EL (cell line): ENCODE results near the gene POLR3E.
A peak's percentile ranks its signal among the peaks of the same experiment; 100 is the strongest.
"Not testable (repeated sequence)": the region's sequence is repeated elsewhere in the genome, so short reads cannot be mapped to it uniquely, and the experiment has no call there.

ENCODE experiments used
- DNase-seq: peaks from one replicate; pipeline ENCODE4 v3.0.0-alpha.2; 2016

POLR3E gene

GRCh38 chr16:22337045-22337444 is 39.8 kb downstream of the POLR3E start:
- DNase-seq, result no peak

DNA sequence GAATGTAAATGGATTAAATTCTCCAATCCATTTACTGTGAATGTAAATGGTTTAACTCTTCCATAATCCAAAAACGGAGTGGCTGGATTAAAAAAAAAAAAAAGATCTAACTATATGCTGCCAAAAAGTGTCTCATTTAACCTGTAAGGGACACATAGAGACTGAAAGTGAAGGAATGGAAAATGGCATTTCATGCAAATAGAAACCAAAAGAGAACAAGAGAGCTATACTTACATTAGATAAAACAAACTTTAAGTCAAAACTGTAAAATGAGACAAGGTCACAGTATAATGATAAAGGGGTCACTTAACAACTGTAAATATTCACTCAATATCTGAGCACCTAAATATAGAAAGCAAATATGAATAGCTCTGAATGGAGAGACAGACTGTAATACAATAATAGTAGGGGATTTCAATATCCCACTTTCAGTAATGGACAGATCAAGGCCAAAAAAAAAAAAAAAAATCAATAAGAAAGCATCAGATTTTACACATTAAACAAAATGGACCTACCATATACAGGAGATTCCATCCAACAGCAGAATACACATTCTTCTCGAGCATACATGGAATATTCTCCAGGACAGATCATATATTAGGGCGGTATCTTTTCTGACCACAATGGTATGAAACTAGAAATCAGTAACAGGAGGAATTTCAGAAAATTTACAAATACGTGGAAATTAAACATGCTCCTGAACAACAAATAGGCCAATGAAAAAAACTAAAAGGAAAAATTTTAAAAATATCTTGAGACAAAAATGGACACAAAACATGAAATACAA is 40.8 kb downstream of the POLR3E start:
- DNase-seq, result no peak

GRCh38 chr16:22340945-22341344 is 43.7 kb downstream of the POLR3E start:
- DNase-seq, result no peak

DNA sequence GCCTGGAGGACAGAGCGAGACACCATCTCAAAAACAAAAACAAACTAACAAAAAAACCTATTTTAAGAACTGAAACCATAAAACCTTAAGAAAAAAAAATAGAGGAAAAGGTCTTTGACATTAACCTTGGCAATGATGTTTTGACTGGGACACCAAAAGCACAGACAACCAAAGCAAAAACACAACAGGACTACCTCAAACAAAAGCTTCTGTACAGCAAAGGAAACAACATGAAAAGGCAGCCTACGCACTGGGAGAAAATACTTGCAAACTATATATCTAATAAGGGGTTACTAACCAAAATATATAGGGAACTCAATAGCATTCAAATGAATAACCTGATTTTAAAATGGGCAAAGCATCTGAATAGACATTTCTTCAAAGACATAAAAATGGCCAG is 44.9 kb downstream of the POLR3E start:
- no peak for DNase-seq

DNA sequence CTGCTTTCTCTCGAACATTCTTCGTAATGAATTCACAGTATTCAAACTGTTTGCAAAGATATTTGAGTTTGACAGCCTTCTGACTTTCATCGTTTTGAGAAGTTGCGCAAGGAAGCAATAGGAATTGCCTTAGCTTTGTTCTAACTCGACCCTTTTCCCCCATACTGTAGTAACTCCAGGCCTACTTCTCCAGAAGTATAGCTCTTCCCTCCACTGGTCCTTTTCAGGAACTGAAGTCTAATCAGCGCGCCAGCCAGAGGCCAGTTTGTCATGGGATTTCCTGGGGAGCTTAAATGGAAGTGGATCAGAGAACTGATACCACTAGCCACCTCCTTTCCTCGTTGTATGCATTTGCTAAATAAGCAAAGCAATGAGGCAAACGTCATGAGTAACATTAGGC is 49.3 kb downstream of the POLR3E start:
- DNase-seq, result no peak

DNA sequence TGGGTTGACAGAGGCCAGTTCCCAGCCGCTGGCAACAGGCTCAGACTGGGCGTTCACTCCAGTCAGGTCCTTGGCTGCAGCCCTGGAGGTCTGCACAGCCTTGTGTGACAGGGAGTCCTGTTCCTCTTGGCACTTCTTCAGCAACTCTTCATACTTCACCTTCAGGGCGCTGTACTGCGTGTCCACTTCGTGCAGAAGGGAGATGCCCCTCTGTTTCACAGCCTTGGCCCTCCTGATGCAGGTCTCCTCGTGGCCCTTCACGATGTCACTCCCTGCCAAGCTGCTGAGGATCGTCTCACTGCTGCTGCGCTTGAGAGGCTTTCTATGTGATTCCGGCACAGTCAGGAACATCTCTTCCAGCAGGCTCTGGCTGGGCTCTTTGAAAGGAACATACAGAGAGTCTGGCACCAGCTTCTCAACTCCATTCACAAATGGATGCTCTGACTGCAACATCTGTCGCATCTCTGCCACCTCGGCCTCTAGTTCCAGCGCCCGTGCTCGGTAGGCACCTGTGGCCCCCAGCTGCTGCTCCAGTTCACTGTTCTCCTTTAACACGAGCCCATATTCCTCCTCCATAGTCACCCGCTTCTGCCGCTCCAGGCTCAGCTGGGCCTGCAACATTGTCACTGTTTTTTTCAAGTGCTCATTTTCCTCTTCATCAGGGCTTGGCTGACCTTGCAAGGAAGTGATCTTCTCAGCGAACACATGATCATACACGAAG is 50.1 kb downstream of the POLR3E start:
- DNase-seq, result no peak

GRCh38 chr16:22348291-22348690 is 51.1 kb downstream of the POLR3E start:
- peak; percentile 36 for DNase-seq

DNA sequence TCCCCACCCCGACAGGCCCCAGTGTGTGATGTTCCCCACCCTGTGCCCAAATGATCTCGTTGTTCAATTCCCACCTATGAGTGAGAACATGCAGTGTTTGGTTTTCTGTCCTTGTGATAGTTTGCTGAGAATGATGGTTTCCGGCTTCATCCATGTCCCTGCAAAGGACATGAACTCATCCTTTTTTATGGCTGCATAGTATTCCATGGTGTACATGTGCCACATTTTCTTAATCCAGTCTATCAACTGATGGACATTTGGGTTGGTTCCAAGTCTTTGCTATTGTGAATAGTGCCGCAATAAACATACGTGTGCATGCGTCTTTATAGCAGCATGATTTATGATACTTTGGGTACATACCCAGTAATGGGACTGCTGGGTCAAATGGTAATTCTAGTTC is 53.8 kb downstream of the POLR3E start:
- DNase-seq, result not testable (repeated sequence)

DNA sequence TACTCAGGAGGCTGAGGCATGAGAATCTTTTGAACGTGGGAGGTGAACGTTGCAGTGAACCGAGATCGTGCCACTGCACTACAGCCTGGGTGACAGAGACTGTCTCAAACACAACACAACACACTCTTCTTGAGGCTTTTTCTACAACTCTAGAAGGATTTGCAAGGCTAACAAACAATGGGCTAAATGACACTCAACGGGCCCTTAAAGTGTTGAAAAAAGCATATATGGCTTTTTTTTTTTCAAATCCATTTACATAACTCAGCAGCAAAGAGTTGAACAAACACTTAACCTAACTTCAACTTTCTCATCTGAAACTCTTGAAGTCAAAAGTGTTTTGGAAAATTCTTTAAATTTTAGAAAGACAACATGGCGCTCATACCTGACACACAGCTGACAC is 54.9 kb downstream of the POLR3E start:
- DNase-seq, result no peak

DNA sequence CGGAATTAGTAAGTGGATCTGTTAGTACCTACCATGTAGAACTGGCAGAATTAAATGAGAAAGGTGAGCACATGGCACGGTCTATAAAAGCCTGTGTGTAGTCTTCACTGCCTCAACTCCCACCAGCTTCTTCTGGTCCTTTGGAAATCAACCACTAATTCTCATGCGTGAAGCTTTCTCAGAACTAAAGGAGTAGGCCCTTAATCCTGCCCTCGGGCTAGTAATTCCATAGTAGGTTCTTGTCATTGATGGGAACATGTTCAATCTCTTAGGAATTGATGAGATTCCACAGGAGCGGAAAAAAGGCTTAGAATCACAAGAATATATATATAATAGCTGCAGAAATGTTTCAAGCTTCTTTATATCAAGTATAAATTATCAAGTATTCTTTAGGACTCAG is 55.5 kb downstream of the POLR3E start:
- DNase-seq, result peak; percentile 28

- peak; percentile 85 for DNase-seq
Observed at GRCh38 chr16:22353191-22353919, 56.1 kb downstream of the POLR3E start.

- DNase-seq, result no peak
Observed at GRCh38 chr16:22353933-22354541, 56.8 kb downstream of the POLR3E start.

DNA sequence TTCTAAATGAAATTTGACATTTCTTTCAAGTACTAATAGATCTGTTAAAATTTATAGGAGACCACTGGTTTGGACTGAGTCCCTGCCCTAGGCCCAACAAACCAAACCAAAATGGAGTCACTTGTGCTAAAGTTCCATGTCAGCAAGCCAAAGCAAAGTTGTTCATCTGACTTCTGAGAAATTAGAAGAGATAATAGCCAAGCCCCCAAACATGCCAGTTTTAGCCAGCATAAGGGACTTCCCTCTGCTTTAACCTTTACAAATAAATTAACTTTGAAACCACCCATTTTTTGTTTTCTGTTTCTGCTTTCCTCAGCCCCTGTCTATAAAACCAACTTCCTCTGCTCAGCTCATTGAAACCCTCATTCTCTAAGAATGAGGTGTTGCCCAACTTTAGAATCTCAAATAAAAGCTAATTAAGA is 58.3 kb downstream of the POLR3E start:
- DNase-seq, result no peak

GRCh38 chr16:22356930-22357634 is 59.9 kb downstream of the POLR3E start:
- no peak for DNase-seq

DNA sequence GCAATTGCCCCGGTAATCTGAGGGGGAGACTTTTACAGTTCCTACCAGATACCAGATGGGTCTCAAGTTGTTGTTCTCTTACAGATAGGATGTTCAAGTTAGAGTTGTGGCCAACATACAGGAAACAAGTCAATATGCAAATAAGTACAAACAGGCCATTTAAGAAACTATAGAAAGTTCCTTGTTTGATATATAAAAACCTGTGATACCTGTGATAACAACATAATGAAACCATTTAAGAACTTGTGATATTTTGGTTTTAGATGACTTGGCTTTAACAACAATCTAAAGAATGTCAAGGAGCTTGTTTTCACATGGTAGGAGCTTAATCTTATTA is 60.4 kb downstream of the POLR3E start:
- no peak for DNase-seq

GRCh38 chr16:22358000-22358399 is 60.8 kb downstream of the POLR3E start:
- DNase-seq, result no peak

DNA sequence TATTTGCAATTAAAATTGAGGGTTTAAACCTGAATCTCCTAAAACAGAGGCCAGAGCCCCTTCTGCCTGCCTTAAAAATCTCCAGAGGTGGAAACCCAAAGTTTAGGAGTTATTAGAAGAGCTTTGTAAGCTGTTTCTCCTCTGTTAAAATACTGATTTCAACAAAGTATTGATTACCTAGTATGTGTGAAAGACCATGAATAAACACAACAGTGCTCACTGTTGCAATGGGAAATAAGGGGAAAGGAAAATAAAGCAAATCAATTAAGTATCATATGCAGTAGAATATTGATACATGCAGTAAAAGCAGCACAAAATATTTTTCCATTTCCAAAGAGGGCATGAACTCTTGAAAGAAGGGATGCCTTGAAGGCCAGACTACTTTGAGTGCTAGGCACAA is 62.5 kb downstream of the POLR3E start:
- no peak for DNase-seq

GRCh38 chr16:22360963-22361659 is 63.9 kb downstream of the POLR3E start:
- DNase-seq, result no peak

DNA sequence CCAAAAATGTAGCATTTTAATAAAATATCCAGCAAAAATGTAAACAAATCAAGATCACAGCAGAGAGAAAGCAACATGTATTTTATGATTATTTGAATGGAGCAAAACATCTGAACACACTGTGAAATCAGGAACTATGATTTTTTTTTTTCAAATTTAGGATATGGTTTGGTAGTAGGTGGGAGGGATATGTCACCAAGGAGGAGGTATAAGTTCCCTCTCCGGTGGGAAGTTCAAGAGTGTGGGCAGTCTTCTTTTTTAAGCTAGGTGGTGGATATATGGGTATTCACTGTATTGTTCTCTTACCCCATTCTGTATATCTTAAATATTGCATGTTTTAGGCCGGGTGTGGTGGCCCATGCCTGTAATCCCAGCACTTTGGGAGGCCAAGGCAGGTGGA is 67.0 kb downstream of the POLR3E start:
- DNase-seq, result no peak

- DNase-seq, result no peak
Observed at GRCh38 chr16:22366371-22366770, 69.2 kb downstream of the POLR3E start.

- no peak for DNase-seq
Observed at GRCh38 chr16:22366889-22367288, 69.7 kb downstream of the POLR3E start.

- not testable (repeated sequence) for DNase-seq
Observed at GRCh38 chr16:22368200-22368826, 71.1 kb downstream of the POLR3E start.
